Loucy (cell line): Measurements from ENCODE around the gene CYP1B1.

Experiments used
- H2AFZ ChIP-seq: fragments of 200-600 bp; sonication (generic); 2 replicates; pipeline ENCODE4 v1.6.0; 2016; ENCODE audit warnings: antibody characterized with exemption, mild to moderate bottlenecking, low read length, moderate library complexity
- H3F3A ChIP-seq: fragments of 200-600 bp; 2 replicates; pipeline ENCODE4 v1.6.0; 2016; ENCODE audit warnings: antibody characterized with exemption, low read depth, mild to moderate bottlenecking
- H3K27me3 ChIP-seq: fragments of 200-600 bp; sonication (generic); 2 replicates; pipeline ENCODE4 v1.6.1; 2014; ENCODE audit warnings: low read length, mild to moderate bottlenecking; ENCODE audit not compliant: insufficient read depth, poor library complexity, severe bottlenecking
- H3K36me3 ChIP-seq: fragments of 200-600 bp; sonication (generic); 2 replicates; pipeline ENCODE4 v1.6.1; 2016; ENCODE audit warnings: low read length; ENCODE audit not compliant: insufficient read depth
- H3K4me1 ChIP-seq: fragments of 200-600 bp; sonication (generic); 2 replicates; pipeline ENCODE4 v1.5.1; 2014; ENCODE audit warnings: low read length, mild to moderate bottlenecking; ENCODE audit not compliant: insufficient read depth, poor library complexity, severe bottlenecking
- H3K4me2 ChIP-seq: fragments of 200-600 bp; sonication (generic); 2 replicates; pipeline ENCODE4 v1.6.0; 2014; ENCODE audit warnings: antibody characterized with exemption, low read length, low read depth, mild to moderate bottlenecking; ENCODE audit not compliant: poor library complexity, severe bottlenecking
- H3K4me3 ChIP-seq: fragments of 200-600 bp; sonication (generic); 2 replicates; pipeline ENCODE4 v1.5.1; 2014; ENCODE audit warnings: low read length, mild to moderate bottlenecking, mixed read lengths; ENCODE audit not compliant: poor library complexity, severe bottlenecking
- H3K79me2 ChIP-seq: fragments of 200-600 bp; sonication (generic); 2 replicates; pipeline ENCODE4 v1.6.1; 2014; ENCODE audit warnings: low read length; ENCODE audit not compliant: insufficient read depth
- H3K9ac ChIP-seq: fragments of 200-600 bp; sonication (generic); 2 replicates; pipeline ENCODE4 v1.6.0; 2014; ENCODE audit warnings: mild to moderate bottlenecking, low read depth, low read length, moderate library complexity; ENCODE audit not compliant: poor library complexity, severe bottlenecking
- H3K9me2 ChIP-seq: fragments of 200-600 bp; sonication (generic); replicated peaks from 2 replicates; pipeline ENCODE4 v1.6.1; 2016; ENCODE audit warnings: low read depth, low read length, mixed read lengths
- H3K9me3 ChIP-seq: fragments of 200-600 bp; sonication (generic); 2 replicates; pipeline ENCODE4 v1.6.1; 2014; ENCODE audit warnings: mild to moderate bottlenecking, antibody characterized with exemption, low read length, low read depth; ENCODE audit not compliant: insufficient read depth
- H4K20me1 ChIP-seq: fragments of 200-600 bp; sonication (generic); 2 replicates; pipeline ENCODE4 v1.6.0; 2014; ENCODE audit warnings: antibody characterized with exemption, low read length, mild to moderate bottlenecking; ENCODE audit not compliant: insufficient read depth, poor library complexity, severe bottlenecking
- CTCF ChIP-seq: fragments of 200-600 bp; sonication (generic); conservative IDR thresholded peaks from 2 replicates; pipeline ENCODE4 v1.5.1; 2014; ENCODE audit warnings: mild to moderate bottlenecking, antibody characterized with exemption, low read length
- EZH2phosphoT487 ChIP-seq: fragments of 200-600 bp; IDR thresholded peaks from 2 replicates; pipeline ENCODE4 v1.6.1; 2018; ENCODE audit warnings: antibody characterized with exemption, mild to moderate bottlenecking, moderate library complexity, borderline replicate concordance

Gene CYP1B1

GRCh38 chr2:38093527-38094165 lies 17.7 kb upstream of the CYP1B1 start:
- no peaks in the 10 kb centered on the region for H3K27me3 ChIP-seq
- H3K79me2 ChIP-seq = no peaks in the 10 kb centered on the region
- no peaks in the 10 kb centered on the region for H4K20me1 ChIP-seq
- H3K4me3 ChIP-seq = no peak overlapping the region
- no peaks in the 10 kb centered on the region for H3F3A ChIP-seq
- no peak overlapping the region for H3K9ac ChIP-seq
- no peak overlapping the region for H3K4me2 ChIP-seq
- no peaks in the 10 kb centered on the region for H3K9me2 ChIP-seq
- TF ChIP-seq CTCF (no peak), EZH2phosphoT487 (no peak)
- H3K4me1 ChIP-seq = no peaks in the 10 kb centered on the region
- H3K9me3 ChIP-seq = no peaks in the 10 kb centered on the region
- H2AFZ ChIP-seq = no peak overlapping the region
- H3K36me3 ChIP-seq = no peaks in the 10 kb centered on the region

- H3K27me3 ChIP-seq = no peaks in the 10 kb centered on the region
- no peaks in the 10 kb centered on the region for H3K9me2 ChIP-seq
- no peaks in the 10 kb centered on the region for H3F3A ChIP-seq
- no peak overlapping the region for H3K9ac ChIP-seq
- H3K4me3 ChIP-seq = no peak overlapping the region
- H3K79me2 ChIP-seq = no peaks in the 10 kb centered on the region
- no peaks in the 10 kb centered on the region for H3K4me1 ChIP-seq
- no peaks in the 10 kb centered on the region for H3K36me3 ChIP-seq
- no peak overlapping the region for H2AFZ ChIP-seq
- H4K20me1 ChIP-seq = no peaks in the 10 kb centered on the region
- TF ChIP-seq EZH2phosphoT487 = no peak
- TF ChIP-seq CTCF = no peak
- H3K4me2 ChIP-seq = no peak overlapping the region
- H3K9me3 ChIP-seq = no peaks in the 10 kb centered on the region
Measured at GRCh38 chr2:38092196-38092902, 16.4 kb upstream of the CYP1B1 start.

GRCh38 chr2:38091760-38092159 lies 15.8 kb upstream of the CYP1B1 start:
- no peaks in the 10 kb centered on the region for H3F3A ChIP-seq
- H3K9ac ChIP-seq = no peak overlapping the region
- no peaks in the 10 kb centered on the region for H3K4me1 ChIP-seq
- H3K79me2 ChIP-seq = no peaks in the 10 kb centered on the region
- H3K36me3 ChIP-seq = no peaks in the 10 kb centered on the region
- no peak for TF ChIP-seq CTCF
- TF ChIP-seq EZH2phosphoT487 = no peak
- H3K9me2 ChIP-seq = no peaks in the 10 kb centered on the region
- no peaks in the 10 kb centered on the region for H3K27me3 ChIP-seq
- H4K20me1 ChIP-seq = no peaks in the 10 kb centered on the region
- no peak overlapping the region for H2AFZ ChIP-seq
- H3K4me2 ChIP-seq = no peak overlapping the region
- H3K9me3 ChIP-seq = no peaks in the 10 kb centered on the region
- H3K4me3 ChIP-seq = no peak overlapping the region
